Measurements from ENCODE around the gene ANKRD10.
A peak's percentile ranks its signal among the peaks of the same experiment; 100 is the strongest.

ANKRD10 gene

GRCh38 chr13:110872034-110872767 is 42.7 kb downstream of the ANKRD10 start:
- no peak for TF ChIP-seq CTCF (IDR thresholded peaks at IDR 0.05; ENCODE audit: low read depth, low read length, missing control alignments)
- DNase-seq (ENCODE audit: extremely low read depth, low read depth) = no peak
- H3K4me3 ChIP-seq (replicated peaks; ENCODE audit: low read depth, low read length) = no peak overlapping the region

- TF ChIP-seq CTCF (IDR thresholded peaks at IDR 0.05; ENCODE audit: low read depth, low read length, missing control alignments) = no peak
- DNase-seq (ENCODE audit: extremely low read depth, low read depth) = peak; percentile 99
- H3K4me3 ChIP-seq (replicated peaks; ENCODE audit: low read depth, low read length) = peak overlapping the region; percentile 38
Observed at GRCh38 chr13:110869805-110870706, 44.8 kb downstream of the ANKRD10 start.

GRCh38 chr13:110869231-110869804 is 45.6 kb downstream of the ANKRD10 start:
- DNase-seq (ENCODE audit: extremely low read depth, low read depth) = no peak
- no peak for TF ChIP-seq CTCF (IDR thresholded peaks at IDR 0.05; ENCODE audit: low read depth, low read length, missing control alignments)
- peak overlapping the region; percentile 38 for H3K4me3 ChIP-seq (replicated peaks; ENCODE audit: low read depth, low read length)

GRCh38 chr13:110868720-110869119 is 46.1 kb downstream of the ANKRD10 start:
- no peak for TF ChIP-seq CTCF (IDR thresholded peaks at IDR 0.05; ENCODE audit: low read depth, low read length, missing control alignments)
- DNase-seq (ENCODE audit: extremely low read depth, low read depth) = no peak
- H3K4me3 ChIP-seq (replicated peaks; ENCODE audit: low read depth, low read length) = no peak overlapping the region

DNA sequence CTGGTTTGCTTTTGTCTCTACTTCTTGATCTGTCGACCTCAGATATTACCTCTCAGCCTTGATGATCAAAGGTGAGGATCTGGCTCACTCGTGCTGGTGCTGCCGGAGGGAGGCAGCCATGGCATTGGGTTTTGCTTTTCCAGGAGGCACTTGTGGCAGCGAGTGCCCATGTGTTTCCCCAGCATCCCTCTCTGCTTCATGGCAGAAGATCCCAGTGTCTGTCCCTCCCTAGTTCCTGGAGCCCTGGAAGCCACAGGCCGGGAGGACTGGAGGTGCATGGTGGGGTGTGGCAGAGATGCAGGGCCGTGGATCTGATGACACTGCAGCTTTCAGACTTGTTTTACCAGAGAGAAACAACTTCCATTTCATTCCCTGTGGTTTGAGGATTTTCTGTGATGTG is 47.5 kb downstream of the ANKRD10 start:
- no peak for TF ChIP-seq CTCF (IDR thresholded peaks at IDR 0.05; ENCODE audit: low read depth, low read length, missing control alignments)
- no peak for DNase-seq (ENCODE audit: extremely low read depth, low read depth)
- no peak overlapping the region for H3K4me3 ChIP-seq (replicated peaks; ENCODE audit: low read depth, low read length)

DNA sequence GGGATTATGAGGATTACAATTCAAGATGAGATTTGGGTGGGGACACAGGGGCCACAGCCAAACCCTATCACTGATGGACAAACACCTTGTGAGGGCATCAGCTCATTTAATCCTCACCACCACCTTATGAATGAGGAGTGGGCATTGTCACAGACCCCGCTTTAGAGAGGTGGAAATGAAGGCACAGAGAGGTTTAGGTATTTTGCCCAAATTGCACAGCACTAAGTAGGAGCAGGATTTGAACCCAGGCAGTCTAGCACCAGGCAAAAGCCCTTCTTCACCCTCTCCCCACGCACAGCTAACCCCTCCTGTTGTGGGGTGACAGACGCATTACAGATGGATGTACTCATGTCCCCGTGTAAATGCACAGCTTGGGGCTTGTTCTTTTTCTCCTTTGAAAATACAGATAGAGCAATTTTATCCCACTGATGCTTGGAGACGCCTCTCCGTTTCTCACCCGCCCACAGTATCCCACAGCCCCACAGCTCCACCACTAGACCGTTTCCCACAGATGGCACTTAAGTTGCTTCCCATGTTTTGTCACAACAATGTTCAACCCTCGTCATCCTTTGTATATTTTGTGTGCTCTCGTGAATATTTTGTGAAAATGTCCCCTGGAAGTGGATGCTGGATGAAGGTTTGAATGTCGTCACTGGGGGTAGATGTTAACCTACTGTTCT is 48.2 kb downstream of the ANKRD10 start:
- no peak overlapping the region for H3K4me3 ChIP-seq (replicated peaks; ENCODE audit: low read depth, low read length)
- no peak for TF ChIP-seq CTCF (IDR thresholded peaks at IDR 0.05; ENCODE audit: low read depth, low read length, missing control alignments)
- DNase-seq (ENCODE audit: extremely low read depth, low read depth) = no peak
